ENCODE measurements around the gene DLX1.
"Not testable (repeated sequence)": the region's sequence is repeated elsewhere in the genome, so short reads cannot be mapped to it uniquely, and the experiment has no call there.

The DLX1 gene

GRCh38 chr2:172065111-172065510 lies 20.2 kb upstream of the DLX1 start:
- DNase-seq (ENCODE audit: low read depth) = no peak

GRCh38 chr2:172066394-172066886 lies 18.9 kb upstream of the DLX1 start:
- DNase-seq (ENCODE audit: low read depth) = no peak

- DNase-seq (ENCODE audit: low read depth) = not testable (repeated sequence)
Measured at GRCh38 chr2:172067905-172068304, 17.4 kb upstream of the DLX1 start.

GRCh38 chr2:172070936-172071335 lies 14.4 kb upstream of the DLX1 start:
- no peak for DNase-seq (ENCODE audit: low read depth)

GRCh38 chr2:172072303-172072702 lies 13.0 kb upstream of the DLX1 start:
- no peak for DNase-seq (ENCODE audit: low read depth)

GRCh38 chr2:172072706-172073105 lies 12.6 kb upstream of the DLX1 start:
- no peak for DNase-seq (ENCODE audit: low read depth)

GRCh38 chr2:172073518-172073917 lies 11.8 kb upstream of the DLX1 start:
- no peak for DNase-seq (ENCODE audit: low read depth)

- no peak for DNase-seq (ENCODE audit: low read depth)
Measured at GRCh38 chr2:172074254-172074653, 11.1 kb upstream of the DLX1 start.

- no peak for DNase-seq (ENCODE audit: low read depth)
Measured at GRCh38 chr2:172079416-172079815, 5.9 kb upstream of the DLX1 start.

GRCh38 chr2:172079838-172080640 lies 5.3 kb upstream of the DLX1 start:
- no peak for DNase-seq (ENCODE audit: low read depth)

- no peak for DNase-seq (ENCODE audit: low read depth)
Measured at GRCh38 chr2:172080641-172081220, 4.6 kb upstream of the DLX1 start.

- no peak for DNase-seq (ENCODE audit: low read depth)
Measured at GRCh38 chr2:172081221-172082022, 3.9 kb upstream of the DLX1 start.

- no peak for DNase-seq (ENCODE audit: low read depth)
Measured at GRCh38 chr2:172082105-172082943, 3.0 kb upstream of the DLX1 start.

- no peak for DNase-seq (ENCODE audit: low read depth)
Measured at GRCh38 chr2:172082944-172083627, 2.2 kb upstream of the DLX1 start.

GRCh38 chr2:172083628-172084394 lies 1.5 kb upstream of the DLX1 start:
- no peak for DNase-seq (ENCODE audit: low read depth)

- no peak for DNase-seq (ENCODE audit: low read depth)
Measured at GRCh38 chr2:172084395-172084644, 987 bp upstream of the DLX1 start.

GRCh38 chr2:172084645-172085459 lies 455 bp upstream of the DLX1 start:
- no peak for DNase-seq (ENCODE audit: low read depth)

- no peak for DNase-seq (ENCODE audit: low read depth)
Measured at GRCh38 chr2:172086241-172087206, 1.2 kb downstream of the DLX1 start.
